HCT116 (cell line): Measurements from ENCODE around the gene PPT2.

Source experiments
- EZH2 ChIP-seq: fragments of 200-600 bp; sonication (generic); IDR thresholded peaks from 2 replicates; pipeline ENCODE4 v1.6.1; 2017; ENCODE audit warnings: antibody characterized with exemption, mixed run types
- JUND ChIP-seq: IDR thresholded peaks from 2 replicates; pipeline ENCODE4 v1.6.1; 2012
- POLR2A ChIP-seq: IDR thresholded peaks from 2 replicates; pipeline ENCODE4 v1.7.0; 2011; ENCODE audit warnings: borderline replicate concordance; ENCODE audit not compliant: insufficient read depth, insufficient read length; ENCODE audit errors: extremely low read depth
- POLR2AphosphoS5 ChIP-seq: IDR thresholded peaks from 2 replicates; pipeline ENCODE4 v1.6.1; 2011; ENCODE audit warnings: mild to moderate bottlenecking, low read depth, low read length, moderate library complexity
- SRF ChIP-seq: IDR thresholded peaks from 2 replicates; pipeline ENCODE4 v1.6.1; 2012; ENCODE audit warnings: low read depth
- YY1 ChIP-seq: IDR thresholded peaks from 2 replicates; pipeline ENCODE4 v1.6.1; 2011; ENCODE audit warnings: low read length, low read depth, moderate library complexity, mild to moderate bottlenecking; ENCODE audit not compliant: insufficient replicate concordance; ENCODE audit errors: extremely low read depth
- TF ChIP-seq, protein P1 (sequence below), 3 experiments: fragments of 200-600 bp in 1 of 3; sonication (generic) in 1 of 3; IDR thresholded peaks in 2 of 3; conservative IDR thresholded peaks in 1 of 3; 2 replicates each; pipeline ENCODE4 v1.5.1; 2012 to 2017; ENCODE audit warnings: low read depth in 2 of 3, low read length in 2 of 3, antibody characterized with exemption in 1 of 3, borderline replicate concordance in 1 of 3, control low read depth in 1 of 3, mild to moderate bottlenecking in 1 of 3, mixed read lengths in 1 of 3, mixed run types in 1 of 3, moderate library complexity in 1 of 3; ENCODE audit not compliant: insufficient read depth in 1 of 3
- TF ChIP-seq, protein P2 (sequence below): IDR thresholded peaks from 2 replicates; pipeline ENCODE4 v1.6.1; 2011; ENCODE audit warnings: mild to moderate bottlenecking, low read length, moderate library complexity; ENCODE audit not compliant: insufficient replicate concordance; ENCODE audit errors: extremely low read depth
- TF ChIP-seq, protein P3 (sequence below): IDR thresholded peaks from 2 replicates; pipeline ENCODE4 v1.6.1; 2012; ENCODE audit warnings: low read depth

DNA sequence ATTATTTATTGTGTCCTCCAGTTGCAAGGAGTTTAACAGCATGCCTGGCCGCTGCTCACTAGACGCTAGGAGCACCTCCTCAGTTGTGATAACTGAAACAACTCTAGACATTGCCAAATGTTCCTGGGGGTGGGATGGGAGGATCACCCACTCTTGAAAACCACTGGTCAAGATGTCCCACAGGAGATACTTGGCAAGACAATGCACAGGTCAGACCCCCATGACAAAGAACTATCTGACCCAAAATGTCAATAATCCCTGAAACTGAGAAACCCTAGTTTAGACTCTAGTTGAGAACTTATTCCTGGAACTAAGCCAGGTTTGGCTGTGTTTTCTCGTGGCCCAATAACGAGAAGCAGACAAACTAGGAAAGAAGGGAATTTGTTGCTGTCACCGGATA is 14.4 kb upstream of the PPT2 start:
- no peak for TF ChIP-seq EZH2
- TF ChIP-seq, protein P1, sequence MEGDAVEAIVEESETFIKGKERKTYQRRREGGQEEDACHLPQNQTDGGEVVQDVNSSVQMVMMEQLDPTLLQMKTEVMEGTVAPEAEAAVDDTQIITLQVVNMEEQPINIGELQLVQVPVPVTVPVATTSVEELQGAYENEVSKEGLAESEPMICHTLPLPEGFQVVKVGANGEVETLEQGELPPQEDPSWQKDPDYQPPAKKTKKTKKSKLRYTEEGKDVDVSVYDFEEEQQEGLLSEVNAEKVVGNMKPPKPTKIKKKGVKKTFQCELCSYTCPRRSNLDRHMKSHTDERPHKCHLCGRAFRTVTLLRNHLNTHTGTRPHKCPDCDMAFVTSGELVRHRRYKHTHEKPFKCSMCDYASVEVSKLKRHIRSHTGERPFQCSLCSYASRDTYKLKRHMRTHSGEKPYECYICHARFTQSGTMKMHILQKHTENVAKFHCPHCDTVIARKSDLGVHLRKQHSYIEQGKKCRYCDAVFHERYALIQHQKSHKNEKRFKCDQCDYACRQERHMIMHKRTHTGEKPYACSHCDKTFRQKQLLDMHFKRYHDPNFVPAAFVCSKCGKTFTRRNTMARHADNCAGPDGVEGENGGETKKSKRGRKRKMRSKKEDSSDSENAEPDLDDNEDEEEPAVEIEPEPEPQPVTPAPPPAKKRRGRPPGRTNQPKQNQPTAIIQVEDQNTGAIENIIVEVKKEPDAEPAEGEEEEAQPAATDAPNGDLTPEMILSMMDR (IDR thresholded peaks at IDR 0.05 in 2 of 3, conservative IDR thresholded peaks at IDR 0.05 in 1 of 3; ENCODE audit: borderline replicate concordance in 1 of 3, insufficient read depth in 1 of 3, low read depth in 2 of 3, low read length in 2 of 3): no peak
- TF ChIP-seq POLR2AphosphoS5: no peak
- no peak for TF ChIP-seq JUND
- no peak for TF ChIP-seq YY1
- TF ChIP-seq, protein P2, sequence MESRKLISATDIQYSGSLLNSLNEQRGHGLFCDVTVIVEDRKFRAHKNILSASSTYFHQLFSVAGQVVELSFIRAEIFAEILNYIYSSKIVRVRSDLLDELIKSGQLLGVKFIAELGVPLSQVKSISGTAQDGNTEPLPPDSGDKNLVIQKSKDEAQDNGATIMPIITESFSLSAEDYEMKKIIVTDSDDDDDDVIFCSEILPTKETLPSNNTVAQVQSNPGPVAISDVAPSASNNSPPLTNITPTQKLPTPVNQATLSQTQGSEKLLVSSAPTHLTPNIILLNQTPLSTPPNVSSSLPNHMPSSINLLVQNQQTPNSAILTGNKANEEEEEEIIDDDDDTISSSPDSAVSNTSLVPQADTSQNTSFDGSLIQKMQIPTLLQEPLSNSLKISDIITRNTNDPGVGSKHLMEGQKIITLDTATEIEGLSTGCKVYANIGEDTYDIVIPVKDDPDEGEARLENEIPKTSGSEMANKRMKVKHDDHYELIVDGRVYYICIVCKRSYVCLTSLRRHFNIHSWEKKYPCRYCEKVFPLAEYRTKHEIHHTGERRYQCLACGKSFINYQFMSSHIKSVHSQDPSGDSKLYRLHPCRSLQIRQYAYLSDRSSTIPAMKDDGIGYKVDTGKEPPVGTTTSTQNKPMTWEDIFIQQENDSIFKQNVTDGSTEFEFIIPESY: no peak
- no peak for TF ChIP-seq SRF
- TF ChIP-seq POLR2A: no peak
- TF ChIP-seq, protein P3, sequence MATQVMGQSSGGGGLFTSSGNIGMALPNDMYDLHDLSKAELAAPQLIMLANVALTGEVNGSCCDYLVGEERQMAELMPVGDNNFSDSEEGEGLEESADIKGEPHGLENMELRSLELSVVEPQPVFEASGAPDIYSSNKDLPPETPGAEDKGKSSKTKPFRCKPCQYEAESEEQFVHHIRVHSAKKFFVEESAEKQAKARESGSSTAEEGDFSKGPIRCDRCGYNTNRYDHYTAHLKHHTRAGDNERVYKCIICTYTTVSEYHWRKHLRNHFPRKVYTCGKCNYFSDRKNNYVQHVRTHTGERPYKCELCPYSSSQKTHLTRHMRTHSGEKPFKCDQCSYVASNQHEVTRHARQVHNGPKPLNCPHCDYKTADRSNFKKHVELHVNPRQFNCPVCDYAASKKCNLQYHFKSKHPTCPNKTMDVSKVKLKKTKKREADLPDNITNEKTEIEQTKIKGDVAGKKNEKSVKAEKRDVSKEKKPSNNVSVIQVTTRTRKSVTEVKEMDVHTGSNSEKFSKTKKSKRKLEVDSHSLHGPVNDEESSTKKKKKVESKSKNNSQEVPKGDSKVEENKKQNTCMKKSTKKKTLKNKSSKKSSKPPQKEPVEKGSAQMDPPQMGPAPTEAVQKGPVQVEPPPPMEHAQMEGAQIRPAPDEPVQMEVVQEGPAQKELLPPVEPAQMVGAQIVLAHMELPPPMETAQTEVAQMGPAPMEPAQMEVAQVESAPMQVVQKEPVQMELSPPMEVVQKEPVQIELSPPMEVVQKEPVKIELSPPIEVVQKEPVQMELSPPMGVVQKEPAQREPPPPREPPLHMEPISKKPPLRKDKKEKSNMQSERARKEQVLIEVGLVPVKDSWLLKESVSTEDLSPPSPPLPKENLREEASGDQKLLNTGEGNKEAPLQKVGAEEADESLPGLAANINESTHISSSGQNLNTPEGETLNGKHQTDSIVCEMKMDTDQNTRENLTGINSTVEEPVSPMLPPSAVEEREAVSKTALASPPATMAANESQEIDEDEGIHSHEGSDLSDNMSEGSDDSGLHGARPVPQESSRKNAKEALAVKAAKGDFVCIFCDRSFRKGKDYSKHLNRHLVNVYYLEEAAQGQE: no peak
